Amygdala (tissue), 56 donors: ENCODE results near the gene SP3.
A peak's percentile ranks its signal among the peaks of the same experiment; 100 is the strongest.

Experiments used
- DNase-seq, 56 donors: peaks; one replicate each; lab custom pipeline; 2025; lab: John Stamatoyannopoulos, UW

SP3 gene

DNA sequence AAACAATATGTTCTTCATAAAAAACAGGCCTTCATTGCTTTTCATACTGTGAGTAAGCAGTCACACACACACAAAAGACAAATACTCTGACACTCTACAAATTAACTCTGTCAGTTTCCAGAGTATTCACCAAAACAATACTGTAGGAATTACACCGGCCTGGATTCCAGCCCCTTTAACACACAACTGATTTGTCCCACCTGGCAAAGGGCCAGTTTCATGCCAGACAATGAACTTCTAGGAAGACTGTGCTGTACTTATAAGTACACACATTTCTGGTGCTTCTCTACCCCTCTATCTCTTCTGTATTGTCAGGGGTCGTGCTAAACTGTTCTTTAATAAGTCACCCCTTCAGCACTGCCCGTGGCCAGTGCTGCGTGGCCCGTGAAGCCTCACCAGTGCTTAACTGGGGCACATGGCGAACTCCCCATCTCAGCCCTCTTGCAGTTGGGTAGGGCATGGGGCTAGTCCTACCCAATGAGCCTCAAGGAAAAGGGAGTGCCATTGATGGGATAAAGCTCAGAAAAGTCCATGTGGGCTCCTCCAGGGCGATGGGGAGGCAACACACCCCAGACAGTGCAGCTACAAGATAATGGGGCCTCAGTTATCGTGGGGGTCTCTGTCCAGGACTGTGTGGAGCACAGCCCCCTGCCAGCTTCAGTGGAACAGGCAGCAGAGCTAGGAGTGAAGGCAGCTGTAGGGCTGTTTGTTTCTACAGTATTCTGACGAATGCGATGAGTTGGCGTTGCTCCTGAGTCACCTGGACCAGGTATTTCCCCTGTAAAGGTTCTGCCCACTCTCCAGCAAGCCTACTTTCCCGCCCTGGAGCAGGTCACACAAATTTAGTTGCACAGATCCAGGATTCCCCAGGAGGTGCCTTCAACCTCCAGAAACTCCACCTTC lies 99.0 kb downstream of the SP3 start:
- DNase-seq = peak in 1 of 56 donors; percentile 16

DNA sequence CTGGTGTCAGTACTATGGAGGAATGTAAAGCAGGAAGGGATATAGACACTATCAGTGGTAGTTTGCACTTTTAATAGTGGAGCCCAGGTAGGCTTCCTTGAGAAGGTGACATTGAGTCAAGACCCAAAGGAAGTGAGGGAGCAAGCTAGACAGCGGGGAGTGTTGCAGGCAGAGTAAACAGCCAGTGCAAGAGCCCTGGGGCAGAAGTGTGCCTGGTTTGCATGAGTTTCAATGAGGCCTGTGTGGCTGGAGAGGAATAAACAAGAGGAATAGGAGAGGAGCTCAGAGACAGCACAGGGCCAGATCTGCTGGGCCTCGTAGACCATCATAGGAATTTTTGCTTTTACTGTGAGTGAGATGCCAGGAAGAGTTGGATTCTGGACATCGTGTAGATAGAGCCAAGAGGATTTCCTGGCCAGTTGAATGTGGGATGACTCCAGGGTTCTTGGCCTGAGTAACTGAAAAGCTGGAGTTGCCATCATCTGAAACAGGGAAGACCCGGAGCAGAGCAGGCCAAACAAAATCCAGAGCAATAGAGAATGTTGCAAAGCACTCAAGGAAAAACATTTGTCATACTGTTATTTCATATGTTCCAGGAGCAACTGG lies 102.5 kb downstream of the SP3 start:
- DNase-seq = no peak

DNA sequence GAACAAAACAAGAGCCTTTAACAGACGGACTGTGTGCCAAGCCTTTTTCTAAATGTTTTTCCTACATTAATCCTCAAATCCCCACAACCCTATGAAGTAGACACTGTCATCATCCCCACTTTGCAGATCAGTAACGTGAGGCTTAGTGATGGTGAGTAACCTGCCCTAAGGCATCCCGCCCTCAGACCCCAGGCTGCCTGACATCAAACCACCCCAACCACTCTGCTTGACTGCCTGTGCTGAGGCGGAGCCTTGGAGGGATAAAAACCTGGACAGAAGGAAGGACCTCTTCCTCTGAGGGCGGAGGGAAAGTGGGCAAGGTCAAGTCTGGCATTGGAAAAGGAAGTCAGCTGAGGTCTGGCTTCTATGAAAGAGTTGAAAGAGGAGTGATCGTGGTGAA lies 104.6 kb downstream of the SP3 start:
- no peak for DNase-seq

DNA sequence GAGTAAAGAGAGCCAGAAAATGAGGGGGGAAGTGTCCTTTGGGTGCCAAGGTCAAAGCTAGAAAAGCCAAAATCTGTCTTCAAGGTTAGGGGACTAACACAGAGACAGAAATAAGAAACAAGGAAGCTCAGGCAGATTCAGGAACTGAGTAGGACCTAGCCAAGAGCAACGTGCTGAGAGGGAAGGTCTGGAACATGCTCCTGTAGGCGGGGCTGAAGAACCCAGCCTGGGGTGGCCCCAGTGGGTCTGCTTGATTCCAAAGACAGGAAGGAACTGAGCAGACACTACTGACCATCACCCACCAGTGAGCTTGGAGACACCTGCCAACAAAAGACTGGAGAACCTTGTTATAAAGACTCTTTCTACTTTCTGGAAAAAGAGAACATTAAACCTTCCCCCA lies 105.1 kb downstream of the SP3 start:
- DNase-seq = peak in 5 of 56 donors; percentile 2 to 22 (median 6)

DNA sequence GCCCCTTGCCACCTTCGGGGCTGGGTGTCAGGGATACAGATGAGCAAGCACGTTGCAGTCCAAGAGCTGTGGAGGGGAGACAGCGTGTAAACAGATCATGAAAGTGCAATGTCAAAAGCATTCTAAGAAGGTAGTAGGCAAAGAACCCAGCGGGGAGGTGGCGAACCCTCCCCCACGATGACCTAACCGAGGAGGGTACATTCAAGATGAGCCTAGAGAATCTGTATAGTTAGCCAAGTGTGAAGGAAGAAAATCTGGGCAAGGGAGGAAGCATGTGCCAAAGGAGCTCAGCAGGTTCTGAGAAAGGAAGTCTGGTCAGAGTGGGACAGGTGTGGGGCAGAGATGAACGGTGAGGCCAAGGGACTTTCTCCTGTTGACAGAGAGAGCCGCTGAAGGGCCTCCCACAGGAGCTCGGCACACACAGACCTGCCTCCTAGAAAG lies 106.9 kb downstream of the SP3 start:
- DNase-seq = no peak
